MM.1S (cell line): ENCODE data around the gene MECP2.

ENCODE experiments used
- DNase-seq: peaks from one replicate; pipeline ENCODE4 v3.0.0-alpha.2; 2015
- H2AFZ ChIP-seq: fragments of 300-600 bp; sonication (generic); 2 replicates; pipeline ENCODE4 v1.6.0; 2016; ENCODE audit warnings: antibody characterized with exemption, low read length
- H3F3A ChIP-seq: fragments of 300-600 bp; sonication (generic); 2 replicates; pipeline ENCODE4 v1.6.1; 2016; ENCODE audit warnings: mild to moderate bottlenecking, antibody characterized with exemption, low read length, moderate library complexity, mixed read lengths; ENCODE audit not compliant: insufficient read depth
- H3K27ac ChIP-seq: fragments of 300-600 bp; sonication (generic); 2 replicates; pipeline ENCODE4 v1.5.1; 2016; ENCODE audit warnings: mild to moderate bottlenecking, low read length
- H3K27me3 ChIP-seq: fragments of 300-600 bp; sonication (generic); replicated peaks from 2 replicates; pipeline ENCODE4 v1.6.0; 2016; ENCODE audit warnings: low read length; ENCODE audit not compliant: insufficient read depth
- H3K36me3 ChIP-seq: fragments of 300-600 bp; sonication (generic); replicated peaks from 2 replicates; pipeline ENCODE4 v1.6.1; 2016; ENCODE audit warnings: mild to moderate bottlenecking, low read length, mixed read lengths; ENCODE audit not compliant: insufficient read depth
- H3K4me1 ChIP-seq: fragments of 300-600 bp; sonication (generic); 2 replicates; pipeline ENCODE4 v1.6.1; 2016; ENCODE audit warnings: low read length, mixed read lengths
- H3K4me2 ChIP-seq: fragments of 300-600 bp; sonication (generic); 2 replicates; pipeline ENCODE4 v1.6.0; 2016; ENCODE audit warnings: low read depth, low read length
- H3K4me3 ChIP-seq: fragments of 300-600 bp; sonication (generic); 2 replicates; pipeline ENCODE4 v1.5.1; 2016; ENCODE audit warnings: low read length, mixed read lengths
- H3K79me2 ChIP-seq: fragments of 300-600 bp; sonication (generic); 2 replicates; pipeline ENCODE4 v1.6.1; 2016; ENCODE audit warnings: mixed run types, low read length, mixed read lengths
- H3K9ac ChIP-seq: fragments of 300-600 bp; sonication (generic); 2 replicates; pipeline ENCODE4 v1.6.1; 2016; ENCODE audit warnings: low read length, mixed read lengths
- H3K9me2 ChIP-seq: fragments of 300-600 bp; sonication (generic); replicated peaks from 2 replicates; pipeline ENCODE4 v1.6.1; 2016; ENCODE audit warnings: mild to moderate bottlenecking, low read length, mixed read lengths; ENCODE audit not compliant: insufficient read depth
- H3K9me3 ChIP-seq: fragments of 300-600 bp; sonication (generic); replicated peaks from 2 replicates; pipeline ENCODE4 v1.6.1; 2016; ENCODE audit warnings: mild to moderate bottlenecking, low read length, mixed read lengths; ENCODE audit not compliant: insufficient read depth
- H4K20me1 ChIP-seq: fragments of 300-600 bp; sonication (generic); 2 replicates; pipeline ENCODE4 v1.6.1; 2016; ENCODE audit warnings: mild to moderate bottlenecking, low read length, moderate library complexity, mixed read lengths; ENCODE audit not compliant: insufficient read depth
- CTCF ChIP-seq: fragments of 300-600 bp; sonication (generic); IDR thresholded peaks from 2 replicates; pipeline ENCODE4 v1.5.1; 2016; ENCODE audit warnings: antibody characterized with exemption, low read length, mixed read lengths
- EZH2 ChIP-seq: fragments of 300-600 bp; sonication (generic); optimal IDR thresholded peaks from 2 replicates; pipeline ENCODE3; 2017; ENCODE audit warnings: low read depth, mild to moderate bottlenecking, antibody characterized with exemption, low read length, mixed read lengths
- EZH2phosphoT487 ChIP-seq: fragments of 300-600 bp; sonication (generic); IDR thresholded peaks from 2 replicates; pipeline ENCODE4 v1.6.1; 2018; ENCODE audit warnings: antibody characterized with exemption, low read length

Gene MECP2

GRCh38 chrX:154140742-154141141 is 43.2 kb upstream of the MECP2 start:
- no peak overlapping the region for H3K27ac ChIP-seq
- no peaks in the 10 kb centered on the region for H3K79me2 ChIP-seq
- H4K20me1 ChIP-seq: no peaks in the 10 kb centered on the region
- DNase-seq: no peak
- 0 out of 2 replicates have a peak, but pooled peaks cover 6% of the 10 kb centered on the region for H3K27me3 ChIP-seq
- no peak overlapping the region for H2AFZ ChIP-seq
- no peak overlapping the region for H3K4me2 ChIP-seq
- H3K4me3 ChIP-seq: no peak overlapping the region
- no peaks in the 10 kb centered on the region for H3K9me3 ChIP-seq
- no peaks in the 10 kb centered on the region for H3K4me1 ChIP-seq
- H3K9ac ChIP-seq: no peak overlapping the region
- H3F3A ChIP-seq: no peaks in the 10 kb centered on the region
- no peaks in the 10 kb centered on the region for H3K9me2 ChIP-seq
- no peaks in the 10 kb centered on the region for H3K36me3 ChIP-seq
- no peak for TF ChIP-seq EZH2phosphoT487
- TF ChIP-seq EZH2: no peak
- no peak for TF ChIP-seq CTCF

DNA sequence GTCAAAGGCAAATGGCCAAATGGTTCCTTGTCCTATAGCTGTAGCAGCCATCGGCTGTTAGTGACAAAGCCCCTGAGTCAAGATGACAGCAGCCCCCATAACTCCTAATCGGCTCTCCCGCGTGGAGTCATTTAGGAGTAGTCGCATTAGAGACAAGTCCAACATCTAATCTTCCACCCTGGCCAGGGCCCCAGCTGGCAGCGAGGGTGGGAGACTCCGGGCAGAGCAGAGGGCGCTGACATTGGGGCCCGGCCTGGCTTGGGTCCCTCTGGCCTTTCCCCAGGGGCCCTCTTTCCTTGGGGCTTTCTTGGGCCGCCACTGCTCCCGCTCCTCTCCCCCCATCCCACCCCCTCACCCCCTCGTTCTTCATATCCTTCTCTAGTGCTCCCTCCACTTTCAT is 42.7 kb upstream of the MECP2 start:
- Histone ChIP-seq H3K27ac (no peak overlapping the region), H3K79me2 (no peaks in the 10 kb centered on the region), H3K9ac (no peak overlapping the region), H3K4me2 (no peak overlapping the region), H3K4me1 (no peaks in the 10 kb centered on the region), H3K9me2 (no peaks in the 10 kb centered on the region), H3K4me3 (no peak overlapping the region), H3K27me3 (0 out of 2 replicates have a peak, but pooled peaks cover 6% of the 10 kb centered on the region), H3F3A (no peaks in the 10 kb centered on the region), H4K20me1 (no peaks in the 10 kb centered on the region), H2AFZ (no peak overlapping the region), H3K36me3 (no peaks in the 10 kb centered on the region), H3K9me3 (no peaks in the 10 kb centered on the region)
- TF ChIP-seq EZH2phosphoT487 (no peak), EZH2 (no peak), CTCF (no peak)
- DNase-seq: no peak

GRCh38 chrX:154138857-154139256 is 41.3 kb upstream of the MECP2 start:
- no peak for DNase-seq
- Histone ChIP-seq H3K9me2 (no peaks in the 10 kb centered on the region), H3K27ac (no peak overlapping the region), H2AFZ (no peak overlapping the region), H3K4me1 (no peaks in the 10 kb centered on the region), H3K36me3 (no peaks in the 10 kb centered on the region), H3K27me3 (0 out of 2 replicates have a peak, but pooled peaks cover 6% of the 10 kb centered on the region), H3K4me2 (no peak overlapping the region), H3K9ac (no peak overlapping the region), H3K79me2 (no peaks in the 10 kb centered on the region), H4K20me1 (no peaks in the 10 kb centered on the region), H3F3A (no peaks in the 10 kb centered on the region), H3K4me3 (no peak overlapping the region), H3K9me3 (no peaks in the 10 kb centered on the region)
- TF ChIP-seq EZH2 (no peak), EZH2phosphoT487 (no peak), CTCF (no peak)
